HEK293T (cell line): ENCODE data around the gene CYP46A1.

Source experiments
- ARNT ChIP-seq: fragments of 450-650 bp; IDR thresholded peaks from 2 replicates; pipeline ENCODE4 v1.6.1; 2017; ENCODE audit warnings: mild to moderate bottlenecking
- BHLHE40 ChIP-seq: fragments of 450-650 bp; IDR thresholded peaks from 2 replicates; pipeline ENCODE4 v1.6.1; 2016; ENCODE audit warnings: mild to moderate bottlenecking, moderate library complexity, borderline replicate concordance
- ELF4 ChIP-seq: fragments of 450-650 bp; IDR thresholded peaks from 2 replicates; pipeline ENCODE4 v1.6.1; 2017; ENCODE audit warnings: antibody characterized with exemption
- FOXA1 ChIP-seq: fragments of 450-650 bp; IDR thresholded peaks from 2 replicates; pipeline ENCODE4 v1.6.1; 2016; ENCODE audit warnings: mild to moderate bottlenecking
- FOXK2 ChIP-seq: fragments of 450-650 bp; IDR thresholded peaks from 2 replicates; pipeline ENCODE4 v1.6.1; 2016; ENCODE audit warnings: mild to moderate bottlenecking
- FOXM1 ChIP-seq: fragments of 450-650 bp; IDR thresholded peaks from 2 replicates; pipeline ENCODE4 v1.6.1; 2017; ENCODE audit warnings: mild to moderate bottlenecking, borderline replicate concordance
- L3MBTL2 ChIP-seq: fragments of 450-650 bp; conservative IDR thresholded peaks from 2 replicates; pipeline ENCODE4 v1.6.1; 2016; ENCODE audit warnings: mild to moderate bottlenecking
- NFRKB ChIP-seq: fragments of 450-650 bp; IDR thresholded peaks from 2 replicates; pipeline ENCODE4 v1.6.1; 2016; ENCODE audit warnings: mild to moderate bottlenecking, moderate library complexity
- PKNOX1 ChIP-seq: fragments of 450-650 bp; IDR thresholded peaks from 2 replicates; pipeline ENCODE4 v1.6.1; 2016
- SP1 ChIP-seq: fragments of 450-650 bp; IDR thresholded peaks from 2 replicates; pipeline ENCODE4 v1.6.1; 2017
- SUZ12 ChIP-seq: fragments of 450-650 bp; IDR thresholded peaks from 2 replicates; pipeline ENCODE4 v1.6.1; 2016; ENCODE audit warnings: mild to moderate bottlenecking
- TARDBP ChIP-seq: fragments of 450-650 bp; IDR thresholded peaks from 2 replicates; pipeline ENCODE4 v1.6.1; 2016
- ZNF384 ChIP-seq: fragments of 450-650 bp; IDR thresholded peaks from 2 replicates; pipeline ENCODE4 v1.6.1; 2016

- no peak for TF ChIP-seq BHLHE40
- no peak for TF ChIP-seq FOXA1
- TF ChIP-seq ARNT = no peak
- TF ChIP-seq SP1 = no peak
- no peak for TF ChIP-seq FOXK2
- no peak for TF ChIP-seq SUZ12
- TF ChIP-seq FOXM1 = no peak
- no peak for TF ChIP-seq ELF4
- TF ChIP-seq NFRKB = no peak
- no peak for TF ChIP-seq PKNOX1
- no peak for TF ChIP-seq TARDBP
- no peak for TF ChIP-seq L3MBTL2
- no peak for TF ChIP-seq ZNF384
These were observed 15.8 kb downstream of the CYP46A1 start for GRCh38 chr14:99699861-99700260.
